SKM-1 treated with dmso at 0.1 percent for 144 hours (cell line): Measurements from ENCODE around the gene LCP1.
"Not testable (repeated sequence)": the region's sequence is repeated elsewhere in the genome, so short reads cannot be mapped to it uniquely, and the experiment has no call there.

ENCODE experiments used
- DNase-seq: peaks from one replicate; lab custom pipeline; 2025; ENCODE audit not compliant: unreplicated experiment; lab: John Stamatoyannopoulos, UW

Gene LCP1

DNA sequence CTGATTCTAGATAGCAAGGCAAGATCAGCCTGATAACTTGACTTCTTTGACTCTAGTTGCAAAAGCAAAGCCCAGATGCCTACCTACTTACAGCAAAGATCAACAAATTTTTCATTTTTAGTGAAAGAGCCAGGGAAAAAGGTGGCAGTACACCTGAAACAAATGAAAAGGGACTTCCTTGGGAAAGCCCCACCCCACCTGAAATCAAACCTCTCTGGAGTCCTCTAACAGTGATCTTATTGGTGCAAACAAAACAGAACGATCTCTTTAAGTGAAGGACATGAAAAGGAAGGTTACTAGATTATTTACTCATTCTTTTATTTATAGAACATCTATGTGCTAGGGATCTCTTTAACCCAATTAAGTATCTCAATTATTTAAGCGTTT, 507 bp upstream of the LCP1 start:
- DNase-seq = no peak

DNA sequence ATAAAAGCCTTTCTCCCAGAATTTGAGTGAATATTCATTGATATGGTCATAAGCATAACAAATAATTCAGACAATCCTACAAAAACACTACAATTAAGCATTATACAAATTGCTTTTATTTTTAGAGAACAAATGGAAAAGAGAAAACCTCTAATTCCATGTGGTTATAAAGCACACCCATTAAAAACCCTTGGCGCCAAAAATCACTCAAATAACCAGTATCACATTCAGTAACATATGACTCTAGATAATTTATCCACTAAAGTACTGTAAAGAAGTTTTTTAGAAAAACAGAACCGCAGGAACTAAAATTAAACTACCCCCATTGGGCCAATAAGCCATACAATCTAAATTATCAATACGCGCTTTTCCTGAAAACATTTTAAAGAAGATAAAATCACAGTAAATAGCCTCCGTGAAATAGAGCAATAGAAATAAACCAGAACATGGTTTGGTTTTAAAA, 569 bp downstream of the LCP1 start:
- DNase-seq = no peak

DNA sequence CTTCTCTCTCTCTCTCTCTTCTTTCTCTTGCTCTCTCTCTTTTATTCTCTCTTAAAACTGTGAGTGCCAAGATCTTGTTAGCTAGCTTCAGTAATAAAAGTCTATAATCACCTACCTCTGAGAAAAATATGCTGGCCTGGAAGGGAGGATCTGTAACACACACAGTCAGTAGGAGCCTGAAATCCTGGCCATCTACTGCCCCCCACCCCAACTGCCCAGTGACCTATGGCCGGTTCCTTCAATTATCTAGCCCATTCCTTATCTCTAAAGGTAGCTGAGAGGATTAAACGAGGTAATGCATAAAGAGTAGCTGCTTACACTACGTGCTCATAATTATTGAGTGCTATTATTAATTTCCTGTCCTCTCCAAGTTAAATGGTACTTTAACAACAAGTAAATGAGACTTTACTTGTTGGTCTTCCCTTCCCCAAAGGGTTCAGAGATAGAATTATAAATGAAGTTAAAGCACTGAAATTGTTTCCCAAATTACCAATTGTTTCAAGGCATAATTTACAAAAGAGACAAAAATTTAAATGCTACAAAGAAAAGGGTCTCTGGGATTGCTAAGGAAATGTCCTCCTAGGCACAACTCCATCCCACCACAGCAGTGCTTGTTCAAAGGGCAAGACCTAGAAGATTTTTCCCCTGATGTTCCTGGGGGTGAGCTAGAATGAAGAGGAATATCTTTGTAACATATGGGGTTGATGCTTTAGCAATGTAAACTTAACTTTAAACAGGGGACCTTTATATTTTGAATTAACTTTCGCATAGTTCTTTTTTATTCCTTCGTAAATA, 1.8 kb downstream of the LCP1 start:
- no peak for DNase-seq

DNA sequence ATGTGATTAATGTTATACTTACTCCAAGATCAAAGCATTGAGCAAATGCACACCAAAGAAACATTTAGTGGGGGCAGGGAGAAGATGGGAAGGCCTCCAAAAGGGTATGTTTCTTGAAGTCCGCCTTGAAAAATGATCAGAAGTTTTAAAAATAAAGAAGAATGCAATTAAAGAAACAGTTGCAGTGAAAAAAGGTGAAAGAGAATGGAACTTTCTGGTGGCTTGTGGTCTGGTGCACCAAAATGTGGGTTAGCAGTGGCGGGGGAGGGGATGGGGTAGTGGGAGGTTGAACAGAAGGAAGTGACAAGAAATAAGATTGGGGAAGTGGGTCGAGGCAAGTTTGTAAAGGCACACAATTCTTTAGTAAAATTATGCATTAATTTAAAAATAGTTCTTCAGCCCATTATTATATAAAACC, 2.5 kb downstream of the LCP1 start:
- peak; percentile 84 for DNase-seq

DNA sequence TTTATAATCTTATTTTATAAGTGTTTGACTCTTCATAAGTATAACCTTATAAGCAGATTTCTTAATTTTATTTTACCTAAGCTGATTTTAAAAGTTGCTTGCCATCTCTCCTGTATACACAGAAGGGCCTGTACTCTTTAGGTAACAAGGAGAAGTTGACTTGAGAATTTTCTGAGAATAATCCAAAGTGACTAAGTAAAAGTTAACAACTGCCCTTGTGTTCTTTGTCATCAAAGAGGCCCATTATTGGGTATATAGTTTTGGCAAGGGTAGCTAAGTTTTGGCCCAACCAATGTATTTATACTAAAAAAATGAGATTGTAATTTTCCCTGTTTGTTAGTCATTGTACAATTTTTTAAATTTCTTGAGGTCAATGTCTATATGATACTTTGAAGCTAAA, 3.2 kb downstream of the LCP1 start:
- no peak for DNase-seq

DNA sequence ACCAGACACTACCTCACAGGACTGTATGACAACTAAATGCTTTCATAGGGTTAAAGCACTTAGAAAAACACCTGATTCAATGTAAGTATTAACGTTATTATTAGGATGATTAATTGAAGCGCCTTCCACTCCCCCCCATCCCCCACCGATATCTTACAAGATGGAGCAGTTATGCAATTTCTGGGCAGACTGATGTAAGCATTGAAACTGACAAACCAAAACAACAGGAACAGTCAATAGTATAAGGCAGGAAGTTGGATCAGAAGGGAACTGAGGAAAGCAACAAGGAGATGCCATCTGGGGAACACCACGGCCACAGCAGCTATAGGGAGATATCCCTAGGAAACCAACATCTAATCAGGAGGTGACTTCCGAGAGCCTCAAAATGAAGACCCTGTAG, 3.8 kb downstream of the LCP1 start:
- DNase-seq = peak; percentile 48

DNA sequence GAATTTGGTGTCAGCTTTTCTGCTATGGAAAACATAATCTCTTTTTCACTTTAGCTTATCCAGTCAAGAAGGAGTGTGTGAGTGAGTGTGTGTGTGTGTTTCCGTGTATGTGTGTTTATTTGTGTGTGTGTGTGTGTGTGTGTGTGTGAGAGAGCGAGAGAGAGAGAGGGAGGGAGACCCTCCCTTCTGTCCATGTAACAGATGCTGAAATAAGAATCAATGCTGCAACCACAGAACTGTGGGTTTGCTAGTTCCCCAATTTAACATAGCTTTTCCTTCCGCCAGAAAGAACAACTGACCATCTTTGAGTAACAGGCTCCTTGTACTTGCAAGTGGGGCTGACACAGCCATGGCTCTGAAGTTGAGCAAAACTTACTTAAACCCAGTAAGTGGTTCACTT, 5.2 kb downstream of the LCP1 start:
- DNase-seq = peak; percentile 98

DNA sequence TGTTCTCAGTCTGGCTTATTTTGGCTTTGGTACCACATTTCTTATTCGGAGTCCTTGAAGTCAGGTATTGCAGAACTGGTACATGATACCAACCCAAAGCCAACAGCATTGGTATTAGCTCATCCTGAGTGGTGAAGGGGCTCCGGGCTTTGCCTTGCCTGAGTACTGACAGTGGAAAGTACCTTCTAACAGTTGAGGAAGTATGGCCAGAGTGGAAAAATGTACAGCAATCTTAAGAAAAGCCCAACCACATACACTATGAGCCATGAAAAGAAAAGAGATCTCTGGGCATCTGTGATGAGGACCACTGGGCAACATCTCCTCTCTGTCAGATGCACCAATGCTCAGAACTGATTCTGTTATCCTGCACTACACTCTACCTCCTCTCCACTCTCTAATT, 8.3 kb downstream of the LCP1 start:
- DNase-seq = peak; percentile 17

DNA sequence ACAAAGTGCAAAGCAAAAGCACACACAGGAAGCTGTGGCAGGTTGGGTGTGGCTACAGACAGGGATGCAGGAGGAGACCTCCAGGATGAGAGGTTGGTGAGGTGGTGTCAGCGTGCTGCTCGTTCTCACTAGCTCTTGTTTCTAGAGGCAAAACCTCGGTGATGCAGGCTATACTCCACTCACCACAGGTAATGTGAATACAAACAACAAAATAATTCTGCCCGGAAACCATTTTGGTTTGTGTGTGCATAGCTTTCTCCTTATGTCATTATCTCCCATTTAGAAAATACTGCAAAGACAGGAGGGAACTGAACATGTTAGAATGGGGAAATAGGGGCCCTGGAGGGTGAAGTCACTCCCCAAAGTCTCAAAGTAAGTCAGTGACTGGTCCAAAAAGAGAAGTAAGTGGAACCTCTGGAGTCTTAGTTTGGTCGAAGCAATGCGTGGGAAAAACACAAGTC, 9.4 kb downstream of the LCP1 start:
- DNase-seq = peak; percentile 96

DNA sequence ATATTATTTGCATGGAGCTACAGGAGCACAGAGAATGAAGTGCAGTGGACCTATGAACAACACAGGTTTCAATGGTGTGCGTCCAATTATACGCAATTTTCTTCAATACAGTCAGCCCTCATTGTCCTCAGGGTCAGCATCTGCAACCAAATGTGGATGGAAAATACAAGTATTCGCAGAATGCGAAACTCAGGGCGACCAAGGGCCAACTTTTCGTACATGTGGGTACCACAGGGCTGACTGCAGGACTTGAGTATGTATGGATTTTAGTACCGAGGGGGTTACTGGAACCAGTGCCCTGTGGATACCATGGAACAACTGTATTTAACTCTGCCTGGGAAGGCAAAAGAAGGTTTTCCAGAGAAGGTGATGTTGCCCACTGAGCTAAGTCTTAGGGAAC, 10.2 kb downstream of the LCP1 start:
- no peak for DNase-seq

DNA sequence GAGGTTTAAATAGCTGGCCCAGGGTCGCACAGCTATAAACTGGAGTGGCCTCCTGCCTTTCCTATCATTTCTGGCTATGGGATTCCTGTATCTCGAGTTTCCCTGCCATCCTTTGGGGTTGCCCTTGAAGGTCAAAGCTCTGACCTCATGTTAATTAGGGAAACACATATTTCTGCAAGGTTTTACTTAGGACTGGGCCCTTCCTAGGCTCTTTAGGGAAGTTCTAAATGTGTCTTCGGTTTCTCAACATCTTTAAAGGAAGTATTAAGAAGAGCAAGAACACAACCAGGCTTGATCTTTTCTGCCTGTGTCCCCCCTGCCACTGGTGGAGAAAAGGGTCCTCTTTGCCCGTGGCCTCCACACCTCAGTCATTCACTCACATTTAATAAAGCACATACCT, 10.8 kb downstream of the LCP1 start:
- DNase-seq = peak; percentile 88

DNA sequence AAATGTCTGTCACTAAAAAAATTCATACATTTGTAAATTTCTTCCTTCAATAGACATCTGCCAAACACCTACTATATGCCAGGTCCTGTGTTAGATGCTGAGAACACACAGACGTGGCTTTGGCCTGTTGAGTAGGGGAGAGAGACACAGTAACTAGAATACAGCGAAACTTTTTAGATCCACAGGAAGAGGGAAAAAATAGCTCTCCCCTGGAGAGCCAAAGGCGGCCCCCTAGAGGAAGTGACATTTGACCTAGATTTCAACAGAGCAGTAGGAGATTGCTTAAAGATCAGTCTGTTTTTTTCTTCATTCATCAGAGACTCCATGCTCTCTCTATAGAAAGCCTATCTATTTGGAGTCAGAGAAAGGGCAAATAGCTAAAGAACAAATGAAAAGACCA, 11.3 kb downstream of the LCP1 start:
- peak; percentile 88 for DNase-seq

DNA sequence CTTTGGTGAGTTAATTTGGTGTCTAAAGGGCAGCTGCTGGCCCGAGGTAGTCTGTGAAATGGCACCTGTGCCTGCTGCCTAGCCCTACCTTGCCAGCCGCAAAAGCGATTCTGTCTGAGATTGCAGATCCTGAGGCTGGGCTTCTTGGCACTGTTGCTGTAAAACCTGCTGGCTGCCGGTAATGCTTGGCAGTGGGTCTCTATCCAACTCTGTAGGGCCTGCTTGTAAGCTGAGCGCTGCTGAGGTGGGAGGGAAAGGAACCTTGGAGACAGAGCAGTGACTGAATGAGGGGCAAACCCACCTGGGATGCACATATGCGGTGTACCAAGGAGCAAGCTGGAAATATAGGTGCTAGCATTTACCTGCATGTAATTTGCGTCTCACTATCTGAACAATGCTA, 11.7 kb downstream of the LCP1 start:
- no peak for DNase-seq

DNA sequence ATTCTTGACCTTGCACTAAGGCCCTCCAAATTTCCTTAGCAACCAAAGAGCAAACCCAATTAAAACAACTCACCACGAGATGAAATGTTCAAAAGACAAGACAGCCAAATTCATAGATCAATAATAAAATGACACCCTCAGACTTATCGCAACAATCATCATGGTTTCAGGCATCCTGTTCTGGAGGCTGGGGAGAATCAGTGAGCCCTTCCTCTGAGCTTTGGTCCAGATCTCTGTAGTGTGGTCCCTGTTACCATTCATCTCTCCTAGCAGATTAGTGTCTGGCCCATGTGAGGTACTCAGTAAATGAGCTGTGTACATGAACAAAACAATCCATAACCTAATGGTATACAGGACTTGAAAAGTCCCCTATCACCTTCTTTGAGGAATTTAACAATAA, 12.2 kb downstream of the LCP1 start:
- no peak for DNase-seq

DNA sequence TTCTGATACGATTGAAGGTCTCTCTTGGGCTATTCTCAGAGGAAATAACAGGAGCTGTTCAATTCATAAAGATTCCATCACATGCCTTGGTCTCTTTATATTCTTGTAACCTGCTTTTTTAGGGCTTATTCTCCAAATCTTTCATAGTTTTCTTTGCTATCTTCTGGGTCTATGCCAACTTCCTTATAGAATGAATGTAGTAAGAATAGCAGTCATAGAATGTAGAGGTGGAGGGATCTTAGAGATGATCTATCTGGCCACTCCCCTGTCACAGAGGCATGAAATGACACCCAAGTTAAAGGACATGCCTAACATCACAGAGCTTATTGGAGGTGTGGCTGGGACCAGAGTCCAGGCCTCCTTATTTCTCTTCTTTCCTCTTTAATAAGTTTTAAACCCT, 13.2 kb downstream of the LCP1 start:
- DNase-seq = peak; percentile 40

DNA sequence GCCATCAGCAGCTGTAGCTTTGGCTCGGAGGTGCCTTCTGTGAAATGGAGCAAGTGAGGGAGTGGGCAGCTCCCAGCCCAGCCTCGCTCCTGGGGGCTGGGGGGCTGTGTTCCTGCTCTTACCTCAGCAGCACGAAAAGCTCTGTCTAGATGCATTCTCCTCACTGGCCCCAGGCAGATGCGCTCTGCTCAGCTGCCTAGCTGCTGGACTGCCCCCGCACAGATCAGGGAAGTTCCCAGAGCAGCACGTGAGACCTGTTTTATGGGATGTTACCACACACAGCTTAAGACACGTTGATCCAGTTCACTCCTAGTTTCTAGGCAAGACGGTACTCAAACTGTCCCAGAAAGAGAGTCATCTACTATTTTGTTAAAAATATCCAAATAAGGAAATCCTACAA, 13.6 kb downstream of the LCP1 start:
- peak; percentile 63 for DNase-seq

DNA sequence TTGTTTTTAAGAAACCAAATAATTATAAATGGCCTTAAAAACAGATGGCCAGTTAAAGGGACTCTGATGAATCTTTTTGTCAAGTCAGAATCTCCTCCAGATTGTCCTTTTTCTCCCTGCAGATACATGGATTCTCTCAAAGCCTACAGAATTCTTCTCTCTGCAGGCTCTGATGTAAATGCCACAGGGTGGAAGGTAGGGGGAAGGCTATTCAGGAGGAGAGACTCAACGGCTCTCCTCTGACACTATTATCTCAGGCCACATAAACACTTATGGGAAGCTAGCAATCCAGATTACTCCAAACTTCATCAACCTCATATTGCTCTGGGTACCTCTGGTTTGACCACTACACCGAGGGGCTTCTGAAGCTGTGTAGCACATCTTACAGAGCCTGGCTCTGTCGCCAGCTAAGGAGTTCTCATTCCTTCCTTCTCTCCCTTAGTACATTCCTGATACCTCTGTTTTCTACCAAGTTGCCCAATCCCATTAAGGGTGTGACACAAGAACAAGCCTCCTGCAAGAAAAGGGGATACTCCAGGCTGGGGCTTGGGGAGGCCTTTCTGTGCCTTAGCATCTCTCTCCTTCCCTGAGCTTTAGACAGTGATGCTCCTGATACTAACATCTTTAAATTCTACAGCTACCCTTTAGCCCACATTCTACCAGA, 14.9 kb downstream of the LCP1 start:
- no peak for DNase-seq

DNA sequence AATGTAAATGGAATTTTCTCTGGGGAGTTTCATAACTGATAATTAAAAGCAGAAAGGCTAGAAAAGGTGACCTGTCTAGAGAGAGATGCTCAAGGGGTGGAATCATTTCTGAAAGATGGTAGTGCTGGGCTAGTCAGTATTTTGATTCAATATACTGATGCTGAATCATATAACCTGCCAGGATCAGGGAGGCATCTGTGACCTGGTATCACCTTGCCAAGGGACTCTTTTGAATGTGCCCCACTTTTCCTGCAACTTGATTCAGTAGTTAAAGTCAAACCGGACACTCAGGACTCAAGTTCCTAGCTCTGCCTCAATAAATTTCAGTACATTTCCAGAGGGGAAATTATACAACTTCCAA, 15.8 kb downstream of the LCP1 start:
- DNase-seq = no peak

DNA sequence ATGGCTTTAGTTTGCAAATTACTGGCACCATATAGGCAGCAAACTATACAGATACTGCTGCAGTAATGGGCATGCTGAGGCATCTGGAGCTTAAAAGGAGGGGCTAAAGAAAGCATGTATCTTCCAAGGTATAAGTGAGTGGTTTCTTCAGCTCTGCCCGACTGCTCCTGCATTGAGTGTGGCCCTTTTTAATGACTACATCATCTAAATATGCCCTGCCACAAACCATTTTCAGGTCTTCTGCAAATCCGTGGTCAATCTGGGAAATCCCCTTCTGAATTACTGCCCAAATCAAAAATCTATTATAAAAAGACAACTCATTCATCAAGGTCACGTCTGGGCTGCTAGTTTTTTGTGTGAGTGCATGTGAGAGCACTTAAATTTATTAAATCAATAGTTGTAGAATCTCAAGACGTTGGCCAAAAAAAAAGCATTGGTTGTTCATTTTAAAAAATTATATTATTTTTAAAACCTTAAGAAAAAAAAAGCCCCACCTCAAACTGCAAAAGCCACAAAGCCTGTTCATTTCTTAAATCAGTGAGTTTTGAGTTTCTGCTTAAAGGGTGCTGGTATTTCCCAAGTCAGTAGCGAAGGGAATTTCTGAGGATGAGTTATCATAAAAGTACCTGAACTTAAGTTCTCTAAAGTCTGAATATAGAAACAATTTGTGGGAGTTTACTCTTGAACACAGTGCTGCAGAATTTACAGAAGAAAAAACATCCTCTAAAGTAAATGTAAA, 16.3 kb downstream of the LCP1 start:
- DNase-seq = no peak

DNA sequence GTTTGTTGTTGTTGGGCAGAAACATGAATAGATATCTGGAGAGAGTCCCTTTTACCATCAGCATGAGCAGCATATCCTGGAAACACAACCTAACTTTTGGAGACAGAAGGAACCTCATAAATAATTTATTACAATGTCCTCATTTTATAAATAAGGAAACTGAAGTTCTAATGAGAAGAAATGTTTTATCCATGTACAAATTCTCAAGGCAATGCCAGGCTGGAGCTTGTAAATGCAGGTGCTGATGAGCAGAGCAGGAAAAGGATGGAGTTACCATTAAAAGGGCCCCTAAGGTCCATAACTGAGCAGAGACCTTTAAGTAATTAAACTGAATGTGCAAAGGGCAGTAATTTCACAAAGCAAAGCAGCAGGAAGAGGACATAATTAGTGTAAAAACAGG, 17.3 kb downstream of the LCP1 start:
- DNase-seq = no peak

DNA sequence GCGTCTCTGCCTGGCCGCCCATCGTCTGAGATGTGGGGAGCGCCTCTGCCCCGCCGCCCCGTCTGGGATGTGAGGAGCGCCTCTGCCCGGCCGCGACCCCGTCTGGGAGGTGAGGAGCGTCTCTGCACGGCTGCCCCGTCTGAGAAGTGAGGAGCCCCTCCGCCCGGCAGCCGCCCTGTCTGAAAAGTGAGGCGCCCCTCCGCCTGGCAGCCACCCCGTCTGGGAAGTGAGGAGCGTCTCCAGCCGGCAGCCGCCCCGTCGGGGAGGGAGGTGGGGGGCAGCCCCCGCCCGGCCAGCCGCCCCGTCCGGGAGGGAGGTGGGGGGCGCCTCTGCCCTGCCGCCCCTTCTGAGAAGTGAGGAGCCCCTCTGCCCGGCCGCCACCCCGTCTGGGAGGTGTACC, 19.2 kb downstream of the LCP1 start:
- not testable (repeated sequence) for DNase-seq

DNA sequence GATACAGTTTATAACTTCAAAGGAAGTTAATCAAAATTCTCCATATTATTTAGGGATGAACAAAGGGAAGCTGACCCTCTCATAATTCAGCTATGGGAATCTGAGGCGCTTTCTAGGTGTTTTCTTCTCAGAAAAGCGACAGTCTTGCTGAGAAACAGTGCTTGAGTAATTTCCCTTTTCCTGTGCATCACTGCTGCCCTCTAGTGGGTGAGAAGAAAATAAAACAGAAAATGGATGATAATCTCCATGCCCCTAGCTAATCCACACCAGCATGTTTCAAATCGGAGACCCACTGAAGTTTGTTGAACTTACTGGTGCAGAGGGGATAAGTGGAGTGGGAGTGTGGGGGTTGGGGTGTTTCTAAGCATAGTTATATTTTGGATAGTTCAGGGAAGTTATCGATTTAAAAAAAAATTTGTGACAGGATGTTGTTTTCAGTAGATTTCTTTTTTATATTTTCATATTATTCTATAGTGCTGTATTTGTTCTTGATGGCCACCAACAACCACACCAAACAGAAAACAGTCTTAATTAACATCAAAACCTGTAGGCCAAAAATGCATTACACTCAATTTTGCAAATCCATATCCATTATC, 21.4 kb downstream of the LCP1 start:
- DNase-seq = peak; percentile 64
